ENCODE results near the gene SLC9A4.

The SLC9A4 gene

GRCh38 chr2:102425441-102426132 lies 47.4 kb upstream of the SLC9A4 start:
- no peak for DNase-seq (ENCODE audit: low read depth in 1 of 2, low spot score in 1 of 2)
- Histone ChIP-seq H3K4me3 (replicated peaks; ENCODE audit: insufficient read depth, low read length) (no peak overlapping the region), H3K27ac (replicated peaks) (peak overlapping the region; percentile 65), H3K27me3 (ENCODE audit: insufficient read depth, poor library complexity, severe bottlenecking) (no peaks in the 10 kb centered on the region)
- TF ChIP-seq POLR2AphosphoS5 (IDR thresholded peaks at IDR 0.05; ENCODE audit: low read depth) (no peak), CTCF (IDR thresholded peaks at IDR 0.05; ENCODE audit: insufficient read depth, low read length) (no peak), GABPA (IDR thresholded peaks at IDR 0.05; ENCODE audit: low read depth) (no peak), SPI1 (IDR thresholded peaks at IDR 0.05; ENCODE audit: borderline replicate concordance, low read depth) (no peak), REST (IDR thresholded peaks at IDR 0.05; ENCODE audit: insufficient replicate concordance, low read depth) (no peak)

- DNase-seq (ENCODE audit: low read depth in 1 of 2, low spot score in 1 of 2), result no peak
- H3K27me3 ChIP-seq (ENCODE audit: insufficient read depth, poor library complexity, severe bottlenecking), result no peaks in the 10 kb centered on the region
- no peak overlapping the region for H3K27ac ChIP-seq (replicated peaks)
- TF ChIP-seq SPI1 (IDR thresholded peaks at IDR 0.05; ENCODE audit: borderline replicate concordance, low read depth) (no peak), GABPA (IDR thresholded peaks at IDR 0.05; ENCODE audit: low read depth) (no peak), REST (IDR thresholded peaks at IDR 0.05; ENCODE audit: insufficient replicate concordance, low read depth) (no peak), POLR2AphosphoS5 (IDR thresholded peaks at IDR 0.05; ENCODE audit: low read depth) (no peak), CTCF (IDR thresholded peaks at IDR 0.05; ENCODE audit: insufficient read depth, low read length) (no peak)
- no peak overlapping the region for H3K4me3 ChIP-seq (replicated peaks; ENCODE audit: insufficient read depth, low read length)
Observed at GRCh38 chr2:102427249-102427648, 45.8 kb upstream of the SLC9A4 start.

- no peak overlapping the region for H3K27ac ChIP-seq (replicated peaks)
- no peak for DNase-seq (ENCODE audit: low read depth in 1 of 2, low spot score in 1 of 2)
- no peak overlapping the region for H3K4me3 ChIP-seq (replicated peaks; ENCODE audit: insufficient read depth, low read length)
- H3K27me3 ChIP-seq (ENCODE audit: insufficient read depth, poor library complexity, severe bottlenecking), result no peaks in the 10 kb centered on the region
- no peak for TF ChIP-seq CTCF (IDR thresholded peaks at IDR 0.05; ENCODE audit: insufficient read depth, low read length)
- no peak for TF ChIP-seq REST (IDR thresholded peaks at IDR 0.05; ENCODE audit: insufficient replicate concordance, low read depth)
- no peak for TF ChIP-seq POLR2AphosphoS5 (IDR thresholded peaks at IDR 0.05; ENCODE audit: low read depth)
- TF ChIP-seq GABPA (IDR thresholded peaks at IDR 0.05; ENCODE audit: low read depth), result no peak
- no peak for TF ChIP-seq SPI1 (IDR thresholded peaks at IDR 0.05; ENCODE audit: borderline replicate concordance, low read depth)
Observed at GRCh38 chr2:102428573-102428972, 44.5 kb upstream of the SLC9A4 start.

Measured in HL-60 (cell line).